GM21528 (cell line): ENCODE measurements around the gene RAD51B.
"Not testable (repeated sequence)": the region's sequence is repeated elsewhere in the genome, so short reads cannot be mapped to it uniquely, and the experiment has no call there.

Experiments
- ATAC-seq: cut with Tn5 transposase; IDR thresholded peaks from one replicate; pipeline ENCODE4 v1.9.1; 2021; ENCODE audit warnings: mild to moderate bottlenecking, moderate library complexity; ENCODE audit not compliant: unreplicated experiment, low FRiP score

RAD51B gene

DNA sequence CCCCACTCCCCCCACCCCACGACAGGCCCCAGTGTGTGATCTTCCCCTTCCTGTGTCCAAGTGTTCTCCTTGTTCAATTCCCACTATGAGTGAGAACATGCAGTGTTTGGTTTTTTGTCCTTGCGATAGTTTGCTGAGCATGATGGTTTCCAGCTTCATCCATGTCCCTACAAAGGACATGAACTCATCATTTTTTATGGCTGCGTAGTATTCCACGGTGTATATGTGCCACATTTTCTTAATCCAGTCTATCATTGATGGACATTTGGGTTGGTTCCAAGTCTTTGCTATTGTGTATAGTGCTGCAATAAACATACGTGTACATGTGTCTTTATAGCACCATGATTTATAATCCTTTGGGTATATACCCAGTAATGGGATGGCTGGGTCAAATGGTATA, 609.3 kb downstream of the RAD51B start:
- ATAC-seq, result not testable (repeated sequence)

DNA sequence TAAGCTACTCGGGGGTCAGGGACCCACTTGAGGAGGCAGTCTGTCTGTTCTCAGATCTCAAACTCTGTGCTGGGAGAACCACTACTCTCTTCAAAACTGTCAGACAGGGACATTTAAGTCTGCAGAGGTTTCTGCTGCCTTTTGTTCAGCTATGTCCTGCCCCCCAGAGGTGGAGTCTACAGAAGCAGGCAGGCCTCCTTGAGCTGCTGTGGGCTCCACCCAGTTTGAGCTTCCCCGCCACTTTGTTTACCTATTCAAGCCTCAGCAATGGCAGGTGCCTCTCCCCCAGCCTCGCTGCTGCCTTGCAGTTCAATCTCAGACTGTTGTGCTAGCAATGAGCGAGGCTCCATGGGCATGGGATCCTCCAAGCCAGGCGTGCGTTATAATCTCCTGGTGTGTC, 614.6 kb downstream of the RAD51B start:
- ATAC-seq, result not testable (repeated sequence)

DNA sequence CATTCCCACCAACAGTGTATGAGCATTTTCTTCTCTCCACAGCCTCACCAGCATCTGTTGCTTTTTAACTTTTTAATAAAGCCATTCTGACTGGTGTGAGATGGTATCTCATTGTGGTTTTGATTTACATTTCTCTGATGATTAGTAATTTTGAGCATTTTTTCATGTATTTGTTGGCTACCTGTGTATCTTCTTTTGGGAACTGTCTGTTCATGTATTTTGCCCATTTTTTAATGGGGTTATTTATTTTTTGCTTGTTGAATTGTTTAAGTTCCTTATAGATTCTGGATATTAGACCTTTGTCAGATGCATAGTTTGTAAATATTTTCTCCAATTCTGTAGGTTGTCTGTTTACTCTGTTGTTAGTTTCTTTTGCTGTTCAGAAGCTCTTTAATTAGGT, 616.1 kb downstream of the RAD51B start:
- ATAC-seq, result not testable (repeated sequence)

DNA sequence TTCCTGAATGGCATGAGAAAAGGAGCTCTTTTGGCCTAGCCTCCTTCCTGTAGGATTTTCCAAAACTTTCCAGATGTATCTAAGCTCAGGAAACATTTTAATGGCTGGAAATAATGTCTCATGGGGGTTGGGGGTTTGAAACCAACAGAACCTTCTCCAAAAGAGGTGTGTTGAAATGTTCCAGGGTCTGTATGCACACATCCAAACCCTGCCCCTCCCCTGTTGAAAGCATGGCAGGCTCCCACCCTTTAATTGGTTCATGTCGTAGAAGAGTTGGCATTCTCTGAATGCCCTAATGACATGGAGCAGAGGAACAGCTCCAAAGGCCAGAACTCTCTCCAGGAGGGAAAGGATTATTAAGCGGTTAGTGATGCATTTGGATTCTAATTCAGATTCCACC, 620.1 kb downstream of the RAD51B start:
- no peak for ATAC-seq

DNA sequence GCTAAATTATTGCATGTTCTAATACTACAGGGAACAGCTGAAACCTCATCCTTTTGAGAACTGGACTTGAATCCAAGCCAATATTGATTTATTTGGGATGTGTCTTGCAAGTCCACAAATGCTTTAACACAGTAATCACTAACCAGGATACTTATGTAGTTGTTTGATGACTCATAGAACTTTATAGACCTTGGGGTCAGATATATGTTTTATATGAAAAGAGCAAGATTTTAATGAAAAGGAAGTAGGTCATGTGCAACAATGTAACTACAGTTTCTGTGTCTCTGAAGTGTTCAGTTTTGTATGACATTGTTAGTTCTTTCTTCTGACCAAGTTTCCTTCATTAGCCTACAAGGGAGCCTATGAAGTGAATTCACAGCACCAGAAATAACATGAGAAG, 621.2 kb downstream of the RAD51B start:
- no peak for ATAC-seq

DNA sequence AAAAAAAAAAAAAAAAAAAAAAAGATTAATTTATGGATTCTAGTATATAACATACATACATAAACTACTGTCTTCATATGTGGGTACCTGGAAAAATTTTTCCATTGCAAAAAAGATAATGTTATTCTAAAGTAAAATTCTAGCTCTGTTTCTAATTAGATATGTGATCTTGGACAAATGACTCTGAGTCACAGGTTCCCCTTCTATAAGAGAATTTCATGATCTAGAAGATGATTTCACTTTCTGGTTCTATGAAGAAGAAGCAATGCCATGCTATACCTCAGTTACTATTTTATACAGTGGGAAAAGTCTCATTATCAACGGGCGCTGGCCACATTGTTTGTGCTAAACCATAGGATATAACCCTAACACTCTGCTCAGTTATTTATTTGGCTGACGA, 622.0 kb downstream of the RAD51B start:
- no peak for ATAC-seq

DNA sequence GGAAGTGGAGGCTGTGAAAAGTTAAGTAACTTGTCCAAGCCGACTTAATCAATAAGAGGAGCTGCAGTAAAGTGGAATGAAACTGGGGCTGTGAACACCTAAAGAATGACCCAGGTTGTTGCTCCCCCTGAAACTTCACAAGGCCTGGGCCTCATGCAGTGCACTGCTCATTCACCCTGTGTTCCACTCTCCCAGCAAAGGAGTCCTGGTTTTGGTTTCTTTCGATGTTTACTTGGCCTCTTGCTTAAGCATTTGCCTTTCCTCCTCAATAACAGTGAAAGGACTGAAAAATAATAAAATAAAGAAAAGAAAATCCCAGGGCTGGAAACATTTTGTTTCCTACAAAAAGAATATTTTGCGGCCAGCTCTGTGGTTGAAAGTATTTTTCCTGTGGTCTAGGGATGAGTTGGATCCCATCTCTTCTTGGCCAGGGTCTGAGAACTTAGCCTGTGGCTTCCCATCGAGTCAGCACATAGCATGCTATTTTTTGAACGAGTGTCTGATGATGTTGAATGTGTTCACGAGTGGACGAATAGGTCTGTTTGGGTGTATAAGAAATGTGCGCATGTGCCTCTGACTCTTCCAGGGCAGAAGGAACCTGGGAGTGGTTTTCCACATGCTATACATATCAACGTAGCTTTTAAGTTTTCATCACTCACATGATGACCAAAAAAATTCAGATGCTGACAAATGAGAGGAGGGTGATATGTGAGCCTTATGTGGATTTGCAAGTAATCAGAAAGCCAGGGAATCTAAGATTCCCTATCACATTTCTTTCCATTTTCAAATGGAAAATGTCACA, 623.5 kb downstream of the RAD51B start:
- no peak for ATAC-seq

DNA sequence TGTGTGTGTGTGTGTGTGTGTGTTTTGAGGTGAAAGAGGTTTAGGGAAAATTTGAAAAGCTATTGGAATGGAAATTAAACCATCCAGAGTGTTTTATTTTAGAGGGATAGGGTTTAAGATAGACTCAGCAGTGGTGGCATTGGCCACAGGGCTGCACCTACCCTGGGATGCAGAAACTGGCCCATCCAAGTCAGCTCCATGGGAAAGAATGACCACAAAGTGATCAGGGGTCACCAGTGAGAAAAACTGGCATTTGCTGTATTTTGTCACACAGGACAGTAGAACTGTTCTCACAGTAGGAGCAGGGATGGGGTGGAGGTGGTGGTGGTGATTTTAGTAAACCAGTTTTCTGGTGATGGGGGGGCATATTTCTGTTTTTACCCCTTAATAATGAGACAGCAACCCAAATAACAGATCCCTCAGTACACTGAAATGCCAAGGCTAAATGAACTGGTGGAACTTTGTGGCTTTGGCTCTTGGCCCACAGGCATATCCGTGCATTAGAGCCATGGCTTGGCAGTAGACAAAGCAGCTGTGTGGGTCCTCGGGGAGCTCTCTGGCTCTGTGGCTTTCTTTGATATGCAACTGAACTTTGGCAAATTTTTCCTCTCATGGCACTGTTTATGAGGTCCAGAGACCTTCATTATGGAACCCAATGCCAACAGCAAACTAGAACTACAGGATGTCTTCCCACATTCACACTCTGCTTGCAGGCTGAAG, 625.0 kb downstream of the RAD51B start:
- ATAC-seq, result no peak

DNA sequence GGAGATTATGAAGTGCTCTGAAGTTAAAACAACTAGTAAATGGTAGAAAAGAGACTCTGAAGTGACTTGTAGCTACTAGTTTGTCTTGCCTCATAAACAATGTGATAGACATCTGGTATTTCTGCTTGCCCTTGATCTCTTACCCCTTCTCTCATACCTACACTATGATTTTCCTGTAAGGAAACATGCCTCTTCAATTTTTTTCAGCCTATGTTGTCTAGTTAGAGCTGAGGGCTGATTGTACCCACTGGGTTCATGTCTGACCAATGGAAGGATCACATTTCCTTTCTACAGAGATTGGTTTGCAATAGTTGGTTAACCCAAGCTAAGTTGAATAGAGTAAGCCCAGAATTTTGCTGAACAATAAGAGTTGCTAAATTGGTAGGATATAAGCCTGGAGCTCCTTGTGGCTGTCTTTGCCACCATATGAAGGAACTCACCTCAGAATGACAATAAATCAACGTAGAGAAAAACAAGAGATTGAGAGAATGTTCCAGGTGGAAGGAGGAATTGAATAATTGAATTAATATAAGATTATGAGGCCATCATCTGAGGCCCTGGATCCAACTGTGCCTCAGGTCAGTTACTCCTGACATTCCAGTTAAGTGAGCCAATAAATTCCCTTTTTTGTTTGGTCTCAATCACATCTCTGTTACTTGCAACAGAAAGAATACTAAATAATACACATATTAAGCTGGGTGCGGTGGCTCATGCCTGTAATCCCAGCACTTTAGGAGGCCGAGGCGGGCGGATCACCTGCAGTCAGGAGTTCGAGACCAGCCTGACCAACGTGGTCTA, 626.9 kb downstream of the RAD51B start:
- ATAC-seq, result no peak

DNA sequence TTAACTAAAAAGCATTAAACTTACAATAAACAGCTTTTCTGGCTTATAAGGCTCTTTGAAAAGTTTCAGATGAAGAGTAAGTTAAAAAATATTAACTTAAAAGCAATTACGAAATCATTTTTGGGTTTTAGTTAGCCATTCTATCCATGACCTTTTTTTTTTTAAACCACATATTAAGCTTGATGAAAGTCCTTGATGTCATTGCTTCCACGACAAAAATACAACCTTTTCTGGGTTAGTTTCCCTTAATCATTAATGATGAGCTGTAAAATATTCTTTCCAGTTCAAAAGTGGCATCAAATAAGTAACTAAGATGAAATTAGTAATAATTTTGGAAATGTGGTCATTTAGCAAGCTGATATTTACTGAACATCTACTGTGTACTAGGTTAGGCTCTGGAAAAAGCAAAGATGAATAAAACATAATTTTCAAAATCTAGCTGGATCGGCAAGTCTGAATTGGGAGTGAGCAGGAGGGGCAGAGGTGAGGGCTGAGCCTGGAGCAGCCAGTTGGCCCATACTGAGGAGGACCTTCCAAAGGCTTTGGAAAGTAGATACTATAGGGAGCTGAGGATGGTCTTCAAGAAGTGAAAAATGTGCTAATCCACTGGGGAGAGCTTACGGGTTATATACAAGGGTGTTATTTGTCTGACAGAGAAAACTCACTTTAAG, 628.1 kb downstream of the RAD51B start:
- ATAC-seq, result no peak

DNA sequence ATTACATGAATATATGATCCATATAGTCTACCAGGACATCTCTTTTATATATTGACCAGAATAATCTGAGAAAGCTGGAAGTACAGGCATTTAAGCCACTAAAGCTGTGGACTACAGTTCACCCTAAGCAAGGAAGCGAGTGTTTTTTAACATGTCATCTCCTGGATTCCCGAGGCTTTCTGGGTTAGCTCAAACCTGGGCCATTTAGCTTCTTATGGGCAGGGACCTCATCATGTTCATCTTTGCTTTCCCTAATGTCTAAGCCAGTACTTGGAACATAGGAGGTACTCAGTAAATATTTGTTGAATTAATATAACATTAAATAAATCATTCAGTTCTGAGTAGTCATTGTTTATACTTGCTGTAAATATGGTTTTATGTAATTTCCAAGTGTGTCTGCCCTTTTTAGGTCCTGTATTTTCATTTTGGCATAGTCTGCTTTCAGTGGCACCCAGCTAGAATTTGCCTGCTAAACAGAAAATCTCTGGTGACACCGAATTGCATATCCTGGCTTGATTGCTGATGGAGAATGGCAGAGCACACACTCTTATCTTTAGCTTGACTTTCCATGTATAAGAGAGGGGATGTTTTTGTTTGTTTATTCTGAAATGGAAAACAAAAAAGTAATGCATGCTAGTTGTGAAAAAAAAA, 628.8 kb downstream of the RAD51B start:
- ATAC-seq, result no peak

DNA sequence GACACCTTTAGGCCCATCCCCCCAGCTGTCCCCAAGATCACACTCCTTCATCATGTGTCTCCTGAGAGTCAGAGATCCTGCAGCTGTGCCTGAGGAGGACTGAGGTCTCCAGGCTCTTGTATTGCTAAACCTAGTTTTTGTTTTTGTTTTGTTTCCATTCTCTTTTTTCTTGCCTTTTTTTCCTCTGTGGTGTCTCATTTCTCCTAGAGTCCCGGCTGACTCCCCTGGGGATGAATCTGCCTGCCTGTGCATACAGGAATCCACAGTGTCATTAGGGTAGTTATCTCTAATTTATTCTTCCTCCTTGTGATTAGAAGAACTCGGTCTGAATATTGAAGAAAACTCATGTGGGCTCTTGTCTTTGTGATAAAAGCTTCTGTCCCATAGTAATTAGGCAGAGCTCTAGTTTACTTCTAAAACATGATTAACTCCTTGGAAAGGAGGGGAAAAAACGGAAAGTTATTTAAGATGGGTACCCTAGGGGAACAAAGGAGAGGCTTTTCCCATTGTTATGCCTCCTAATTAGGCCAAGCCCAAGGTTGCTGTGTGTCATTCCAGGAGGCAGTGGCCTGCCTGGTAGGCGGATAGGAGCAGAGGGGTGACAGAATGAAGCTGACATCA, 630.1 kb downstream of the RAD51B start:
- ATAC-seq, result no peak

DNA sequence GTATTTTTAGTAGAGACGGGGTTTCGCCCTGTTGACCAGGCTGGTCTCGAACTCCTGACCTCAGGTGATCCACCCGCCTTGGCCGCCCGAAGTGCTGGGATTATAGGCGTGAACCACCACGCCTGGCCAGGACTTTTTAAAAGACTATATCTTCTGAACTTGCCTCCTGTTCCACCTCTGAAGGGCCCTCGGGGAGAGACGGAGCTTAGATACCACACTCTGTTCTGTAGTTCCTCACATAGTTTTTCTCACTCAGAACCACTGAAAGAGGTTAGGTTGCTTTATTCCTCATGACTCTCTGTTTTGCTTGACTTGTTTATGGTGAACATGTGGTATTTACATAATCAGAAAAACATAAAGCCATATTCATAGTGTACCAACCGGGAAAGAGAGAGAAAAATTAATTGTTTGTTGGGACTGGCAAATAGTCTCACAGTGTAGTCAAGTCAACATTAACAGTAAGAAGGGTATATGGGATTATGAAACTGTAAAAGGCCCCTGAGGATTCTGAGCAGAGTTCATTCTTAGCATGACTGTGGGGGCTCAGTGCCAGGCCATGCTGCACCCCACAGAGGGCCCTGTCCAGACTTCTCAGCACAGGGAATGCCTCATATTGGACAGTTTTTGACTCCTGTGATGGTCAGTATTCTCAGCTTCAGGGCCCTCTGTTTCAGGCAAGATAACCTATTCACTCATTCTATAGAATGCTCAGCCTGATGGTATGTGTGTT, 631.0 kb downstream of the RAD51B start:
- ATAC-seq, result no peak

DNA sequence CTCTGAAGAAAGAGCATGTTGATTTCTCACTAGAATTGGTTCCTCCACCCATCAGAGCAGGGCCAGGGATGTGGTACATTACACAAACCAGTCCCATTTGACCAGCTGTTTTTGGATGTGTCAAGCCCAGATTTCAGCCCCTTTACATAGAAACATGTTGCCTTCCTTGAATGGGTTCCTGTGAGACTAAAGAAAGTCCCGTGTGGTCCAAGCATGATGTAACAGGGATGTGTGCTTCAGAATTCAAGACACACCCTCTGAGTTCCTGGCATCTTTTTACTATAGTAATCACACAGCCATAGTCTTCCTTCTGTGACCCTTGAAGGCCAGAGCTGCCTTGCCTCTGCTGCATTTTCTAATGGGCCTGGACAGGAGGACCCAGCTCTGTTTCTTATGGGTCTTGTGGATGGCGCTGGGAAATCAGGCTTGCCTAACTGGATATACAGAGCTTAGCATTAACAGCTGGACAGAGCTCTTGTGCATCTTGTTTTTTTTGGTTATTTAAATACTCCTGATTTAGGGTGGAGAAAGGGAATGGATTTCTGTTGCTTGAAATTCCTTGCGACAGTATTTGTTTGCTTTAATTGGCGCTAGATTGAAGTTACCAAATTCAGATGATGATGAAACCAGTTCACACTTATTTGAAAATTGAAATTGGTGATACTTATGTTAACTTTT, 632.3 kb downstream of the RAD51B start:
- ATAC-seq, result no peak

DNA sequence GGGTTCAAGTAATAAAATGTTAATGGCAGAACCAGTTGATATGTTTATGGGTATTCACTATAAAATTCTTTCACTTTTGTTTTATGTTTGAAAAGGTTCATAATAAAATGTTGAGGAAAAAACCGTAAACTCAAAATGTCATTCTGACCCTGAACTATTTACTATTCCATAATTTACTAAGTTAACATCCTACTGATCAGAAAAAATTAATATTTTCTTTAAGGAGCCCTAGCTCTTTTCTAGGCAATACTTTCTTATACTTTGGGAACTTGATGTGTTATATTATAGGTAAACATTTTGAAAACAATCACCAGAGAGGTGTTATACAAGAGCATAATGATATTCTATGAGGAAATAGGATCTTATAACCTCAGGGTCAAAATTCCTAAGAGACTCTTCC, 638.7 kb downstream of the RAD51B start:
- no peak for ATAC-seq

DNA sequence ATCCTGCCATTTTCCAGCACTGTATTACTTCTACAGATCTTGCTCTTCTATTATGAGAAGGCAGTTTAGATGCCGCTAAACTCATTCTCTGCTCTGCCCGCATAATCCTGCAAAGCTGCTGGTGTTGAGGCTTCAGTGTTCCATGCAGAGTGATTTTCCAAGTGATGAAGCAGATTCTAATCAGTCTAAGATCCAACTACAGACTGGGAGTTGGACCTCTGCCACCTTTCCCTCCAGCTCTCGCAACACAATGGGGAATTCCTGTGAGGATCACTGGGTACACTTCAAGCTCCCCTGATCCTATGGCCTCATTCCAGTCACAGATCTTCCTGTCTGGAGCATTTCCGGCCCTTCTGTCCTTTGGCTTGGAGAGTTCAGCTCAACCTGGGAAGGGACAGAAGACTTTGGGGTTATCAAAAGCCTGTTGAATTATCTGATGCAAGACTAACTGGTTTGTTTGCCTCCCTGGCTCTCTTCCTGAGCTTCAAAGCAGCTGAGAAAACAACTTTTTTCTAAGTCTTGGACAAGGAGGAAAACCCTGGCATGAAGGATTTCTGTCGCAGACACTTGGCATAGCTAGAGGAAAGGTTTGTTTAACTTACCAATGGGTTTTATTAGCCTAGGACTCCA, 639.4 kb downstream of the RAD51B start:
- no peak for ATAC-seq

DNA sequence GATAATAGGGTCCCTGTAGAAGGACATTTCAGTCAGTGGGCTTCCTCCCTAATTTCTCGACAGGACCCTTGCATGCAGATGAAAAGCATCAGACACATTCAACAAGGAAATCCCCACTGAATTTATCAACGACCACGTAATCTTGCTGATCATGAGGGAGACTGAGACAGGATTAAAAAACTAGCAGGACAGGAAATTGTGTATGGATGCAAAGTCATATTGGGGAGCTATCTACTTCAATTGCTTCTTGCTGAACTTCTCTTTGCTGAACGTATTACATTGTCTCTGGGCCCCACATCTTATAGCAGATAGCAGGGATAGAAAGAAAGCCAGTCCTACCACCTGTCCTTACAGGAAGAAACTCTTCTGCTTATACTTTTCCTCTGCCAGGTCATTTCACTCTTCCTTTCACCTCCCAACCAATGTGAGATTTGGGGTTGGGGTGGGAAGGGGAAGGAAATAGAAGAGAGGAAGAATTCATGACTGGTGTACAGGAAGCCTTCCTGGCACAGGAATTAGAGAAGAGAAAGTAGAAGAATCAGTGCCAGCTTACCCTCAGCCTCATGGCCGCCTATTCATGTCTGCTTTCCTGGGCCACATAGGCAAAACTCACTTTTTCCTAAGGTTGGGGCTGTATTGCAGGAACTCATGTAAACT, 640.0 kb downstream of the RAD51B start:
- ATAC-seq, result no peak

DNA sequence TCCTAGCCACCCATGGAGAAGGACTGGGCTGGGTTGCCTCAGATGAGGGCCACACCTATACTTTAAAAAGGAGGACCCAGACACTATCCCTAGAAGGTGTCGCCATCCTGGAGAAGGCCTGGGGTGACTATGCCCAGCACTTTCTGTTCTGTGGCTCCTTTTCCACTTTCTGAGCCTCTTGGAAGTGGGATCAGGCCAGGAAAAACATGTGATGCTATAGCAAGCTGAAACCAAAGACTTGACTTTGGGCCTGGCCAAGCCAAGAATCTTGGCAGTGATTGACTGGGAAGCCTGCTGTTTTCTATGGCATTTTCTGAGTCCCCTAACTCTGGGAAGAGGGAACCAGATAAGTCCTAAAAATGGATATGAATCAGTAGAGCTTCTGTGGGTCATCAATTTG, 641.0 kb downstream of the RAD51B start:
- no peak for ATAC-seq
